Measurements from ENCODE around the gene ZNF205. TPM values are rescaled to one million over a fixed set of nuclear protein-coding genes. Genes with fewer than 3 reads are reported as not detected.

Gene ZNF205
- total and polyA plus RNA-seq, 9 of the 15 experiments (the other 6 are each of a cell fraction or from before 2014, with no cell fraction given) = 2.4 to 11.8 (median 5.1) TPM; not detected in 2

DNA sequence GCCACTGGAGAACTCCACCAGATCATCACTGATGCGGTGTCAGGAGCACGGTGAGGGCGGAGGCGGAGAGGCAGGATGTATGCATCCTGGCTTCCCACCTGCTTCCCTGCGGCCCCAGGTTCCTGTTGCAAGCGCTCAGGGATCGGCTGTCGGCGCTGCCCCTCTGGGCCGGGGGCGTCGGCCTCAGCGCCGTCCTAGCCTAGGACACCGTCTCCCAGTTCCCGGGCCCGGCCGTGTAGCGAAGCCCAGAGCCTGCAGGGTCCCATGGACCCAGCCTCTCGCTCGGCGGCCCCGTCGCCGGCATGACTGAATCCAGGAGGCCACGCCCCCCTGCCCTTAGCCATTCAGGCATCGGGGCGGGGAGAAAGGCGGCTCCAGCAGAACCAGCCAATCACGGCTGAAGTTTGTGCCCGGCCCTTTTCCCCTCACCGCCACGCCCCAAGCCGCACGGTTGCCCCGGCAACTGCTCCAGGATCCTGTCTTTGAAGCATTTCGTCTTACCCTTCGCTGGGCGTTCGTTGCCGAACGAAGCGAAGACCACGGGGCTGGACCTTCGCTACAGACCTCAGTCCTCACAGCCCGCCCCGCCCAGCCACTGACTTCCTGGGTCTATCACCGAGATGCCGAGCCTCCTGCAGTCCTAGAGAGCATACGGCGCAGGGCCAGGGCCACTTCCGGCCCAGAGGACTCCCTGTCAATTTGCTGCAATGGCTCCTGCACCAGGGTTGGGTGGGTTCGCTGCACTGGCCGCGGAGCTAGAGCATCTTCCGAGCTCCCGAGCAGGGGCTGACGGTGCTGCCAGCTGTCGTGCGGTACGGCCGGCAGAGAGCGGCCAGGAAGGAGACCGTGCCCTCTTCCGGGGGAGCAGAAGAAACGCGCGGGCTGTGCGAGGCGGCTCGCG is 11.8 kb downstream of the ZNF205 start (continued):
- TF ChIP-seq MECOM (CRISPR knock-in tag; IDR thresholded peaks at IDR 0.05) (no peak), LCOR (CRISPR knock-in tag; IDR thresholded peaks at IDR 0.05) (no peak), SREBF1 (IDR thresholded peaks at IDR 0.05; ENCODE audit: borderline replicate concordance, low read depth, low read length) (no peak), RBM17 (IDR thresholded peaks at IDR 0.05; ENCODE audit: borderline replicate concordance, low read depth, low read length) (no peak), TAF1 (IDR thresholded peaks at IDR 0.05; ENCODE audit: control insufficient read depth, extremely low read depth, insufficient read depth, low read length, severe bottlenecking) (peak; percentile 39), CEBPG (CRISPR knock-in tag; IDR thresholded peaks at IDR 0.05) (peak; percentile 58), CEBPG (tag; conservative IDR thresholded peaks at IDR 0.05 in 1 of 2, IDR thresholded peaks at IDR 0.05 in 1 of 2) (no peak), KAT7 (CRISPR knock-in tag; IDR thresholded peaks at IDR 0.05; ENCODE audit: borderline replicate concordance) (no peak), ZNF253 (CRISPR knock-in tag; conservative IDR thresholded peaks at IDR 0.05) (no peak), ZNF311 (CRISPR knock-in tag; IDR thresholded peaks at IDR 0.05) (no peak), HSF4 (CRISPR knock-in tag; IDR thresholded peaks at IDR 0.05; ENCODE audit: borderline replicate concordance) (no peak), ZBTB1 (CRISPR knock-in tag; IDR thresholded peaks at IDR 0.05; ENCODE audit: borderline replicate concordance, low read depth) (no peak), PML (IDR thresholded peaks at IDR 0.05; ENCODE audit: low read length) (no peak; the same call in none of the 2 replicates), MEIS2 (IDR thresholded peaks at IDR 0.05; ENCODE audit: partially characterized antibody) (peak; percentile 14), ZNF79 (CRISPR knock-in tag; IDR thresholded peaks at IDR 0.05; ENCODE audit: low read depth) (no peak), ZNF75A (CRISPR knock-in tag; IDR thresholded peaks at IDR 0.05) (no peak), SP2 (IDR thresholded peaks at IDR 0.05; ENCODE audit: extremely low read depth, low read depth, low read length, poor library complexity, severe bottlenecking) (peak; percentile 84)
- TF ChIP-seq, protein P1, sequence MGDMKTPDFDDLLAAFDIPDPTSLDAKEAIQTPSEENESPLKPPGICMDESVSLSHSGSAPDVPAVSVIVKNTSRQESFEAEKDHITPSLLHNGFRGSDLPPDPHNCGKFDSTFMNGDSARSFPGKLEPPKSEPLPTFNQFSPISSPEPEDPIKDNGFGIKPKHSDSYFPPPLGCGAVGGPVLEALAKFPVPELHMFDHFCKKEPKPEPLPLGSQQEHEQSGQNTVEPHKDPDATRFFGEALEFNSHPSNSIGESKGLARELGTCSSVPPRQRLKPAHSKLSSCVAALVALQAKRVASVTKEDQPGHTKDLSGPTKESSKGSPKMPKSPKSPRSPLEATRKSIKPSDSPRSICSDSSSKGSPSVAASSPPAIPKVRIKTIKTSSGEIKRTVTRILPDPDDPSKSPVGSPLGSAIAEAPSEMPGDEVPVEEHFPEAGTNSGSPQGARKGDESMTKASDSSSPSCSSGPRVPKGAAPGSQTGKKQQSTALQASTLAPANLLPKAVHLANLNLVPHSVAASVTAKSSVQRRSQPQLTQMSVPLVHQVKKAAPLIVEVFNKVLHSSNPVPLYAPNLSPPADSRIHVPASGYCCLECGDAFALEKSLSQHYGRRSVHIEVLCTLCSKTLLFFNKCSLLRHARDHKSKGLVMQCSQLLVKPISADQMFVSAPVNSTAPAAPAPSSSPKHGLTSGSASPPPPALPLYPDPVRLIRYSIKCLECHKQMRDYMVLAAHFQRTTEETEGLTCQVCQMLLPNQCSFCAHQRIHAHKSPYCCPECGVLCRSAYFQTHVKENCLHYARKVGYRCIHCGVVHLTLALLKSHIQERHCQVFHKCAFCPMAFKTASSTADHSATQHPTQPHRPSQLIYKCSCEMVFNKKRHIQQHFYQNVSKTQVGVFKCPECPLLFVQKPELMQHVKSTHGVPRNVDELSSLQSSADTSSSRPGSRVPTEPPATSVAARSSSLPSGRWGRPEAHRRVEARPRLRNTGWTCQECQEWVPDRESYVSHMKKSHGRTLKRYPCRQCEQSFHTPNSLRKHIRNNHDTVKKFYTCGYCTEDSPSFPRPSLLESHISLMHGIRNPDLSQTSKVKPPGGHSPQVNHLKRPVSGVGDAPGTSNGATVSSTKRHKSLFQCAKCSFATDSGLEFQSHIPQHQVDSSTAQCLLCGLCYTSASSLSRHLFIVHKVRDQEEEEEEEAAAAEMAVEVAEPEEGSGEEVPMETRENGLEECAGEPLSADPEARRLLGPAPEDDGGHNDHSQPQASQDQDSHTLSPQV (IDR thresholded peaks at IDR 0.05) = no peak
- TF ChIP-seq, protein P2, sequence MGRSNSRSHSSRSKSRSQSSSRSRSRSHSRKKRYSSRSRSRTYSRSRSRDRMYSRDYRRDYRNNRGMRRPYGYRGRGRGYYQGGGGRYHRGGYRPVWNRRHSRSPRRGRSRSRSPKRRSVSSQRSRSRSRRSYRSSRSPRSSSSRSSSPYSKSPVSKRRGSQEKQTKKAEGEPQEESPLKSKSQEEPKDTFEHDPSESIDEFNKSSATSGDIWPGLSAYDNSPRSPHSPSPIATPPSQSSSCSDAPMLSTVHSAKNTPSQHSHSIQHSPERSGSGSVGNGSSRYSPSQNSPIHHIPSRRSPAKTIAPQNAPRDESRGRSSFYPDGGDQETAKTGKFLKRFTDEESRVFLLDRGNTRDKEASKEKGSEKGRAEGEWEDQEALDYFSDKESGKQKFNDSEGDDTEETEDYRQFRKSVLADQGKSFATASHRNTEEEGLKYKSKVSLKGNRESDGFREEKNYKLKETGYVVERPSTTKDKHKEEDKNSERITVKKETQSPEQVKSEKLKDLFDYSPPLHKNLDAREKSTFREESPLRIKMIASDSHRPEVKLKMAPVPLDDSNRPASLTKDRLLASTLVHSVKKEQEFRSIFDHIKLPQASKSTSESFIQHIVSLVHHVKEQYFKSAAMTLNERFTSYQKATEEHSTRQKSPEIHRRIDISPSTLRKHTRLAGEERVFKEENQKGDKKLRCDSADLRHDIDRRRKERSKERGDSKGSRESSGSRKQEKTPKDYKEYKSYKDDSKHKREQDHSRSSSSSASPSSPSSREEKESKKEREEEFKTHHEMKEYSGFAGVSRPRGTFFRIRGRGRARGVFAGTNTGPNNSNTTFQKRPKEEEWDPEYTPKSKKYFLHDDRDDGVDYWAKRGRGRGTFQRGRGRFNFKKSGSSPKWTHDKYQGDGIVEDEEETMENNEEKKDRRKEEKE (IDR thresholded peaks at IDR 0.05; ENCODE audit: borderline replicate concordance in 1 of 2, control insufficient read depth in 1 of 2, low read depth in 2 of 2, low read length in 1 of 2) = no peak
